H1 (cell line): ENCODE results near the gene PHEX.

ENCODE experiments used
- CEBPB ChIP-seq: IDR thresholded peaks from 2 replicates; pipeline ENCODE4 v1.6.1; 2012; ENCODE audit warnings: low read depth, low read length
- CHD2 ChIP-seq: IDR thresholded peaks from 2 replicates; pipeline ENCODE4 v1.6.1; 2012; ENCODE audit warnings: low read length, improper control_type of control experiment
- CREB1 ChIP-seq: IDR thresholded peaks from 2 replicates; pipeline ENCODE4 v1.6.1; 2012; ENCODE audit warnings: inconsistent platforms
- CTCF ChIP-seq, 3 experiments: IDR thresholded peaks; 1 replicate in 2 of 3; 2 replicates in 1 of 3; pipeline versions ENCODE4 v1.5.1 to v1.6.1; 2011; ENCODE audit warnings: low read length in 3 of 3, mild to moderate bottlenecking in 3 of 3, inconsistent platforms in 2 of 3, low read depth in 1 of 3, moderate library complexity in 1 of 3; ENCODE audit not compliant: insufficient read depth in 1 of 3; ENCODE audit errors: control extremely low read depth in 1 of 3
- EP300 ChIP-seq, 2 experiments: IDR thresholded peaks; 1 replicate in 1 of 2; 2 replicates in 1 of 2; pipeline ENCODE4 v1.6.1; 2011 to 2012; ENCODE audit warnings: low read depth in 2 of 2, low read length in 2 of 2, mild to moderate bottlenecking in 2 of 2, borderline replicate concordance in 1 of 2, inconsistent platforms in 1 of 2, moderate library complexity in 1 of 2
- JUN ChIP-seq: IDR thresholded peaks from 2 replicates; pipeline ENCODE4 v1.6.1; 2011; ENCODE audit warnings: low read depth, mild to moderate bottlenecking, improper control_type of control experiment, low read length
- MAFK ChIP-seq: IDR thresholded peaks from 2 replicates; pipeline ENCODE4 v1.6.1; 2012; ENCODE audit warnings: low read depth, mild to moderate bottlenecking, improper control_type of control experiment, low read length
- NANOG ChIP-seq: IDR thresholded peaks from 2 replicates; pipeline ENCODE4 v1.6.1; 2011; ENCODE audit warnings: low read length, low read depth, mild to moderate bottlenecking, inconsistent platforms; ENCODE audit not compliant: insufficient read depth, poor library complexity, severe bottlenecking
- RXRA ChIP-seq: IDR thresholded peaks from 2 replicates; pipeline ENCODE4 v1.6.1; 2011; ENCODE audit warnings: low read depth, mild to moderate bottlenecking, low read length, moderate library complexity; ENCODE audit not compliant: insufficient read depth
- SIX5 ChIP-seq: IDR thresholded peaks from 2 replicates; pipeline ENCODE4 v1.6.1; 2011; ENCODE audit warnings: mild to moderate bottlenecking, low read depth, low read length

- TF ChIP-seq SIX5 = no peak
- no peak for TF ChIP-seq CTCF (IDR thresholded peaks at IDR 0.05; ENCODE audit: control extremely low read depth in 1 of 3, insufficient read depth in 1 of 3, low read depth in 1 of 3, low read length in 3 of 3)
- TF ChIP-seq MAFK = no peak
- no peak for TF ChIP-seq CHD2
- TF ChIP-seq EP300 (IDR thresholded peaks at IDR 0.05; ENCODE audit: borderline replicate concordance in 1 of 2, low read depth in 2 of 2, low read length in 2 of 2) = no peak
- TF ChIP-seq NANOG = no peak
- TF ChIP-seq CREB1 = no peak
- TF ChIP-seq JUN = no peak
- no peak for TF ChIP-seq CEBPB
- no peak for TF ChIP-seq RXRA
These were observed 217.2 kb downstream of the PHEX start for GRCh38 chrX:22249371-22249770.
